ENCODE results near the gene LILRB5.
"Not testable (repeated sequence)": the region's sequence is repeated elsewhere in the genome, so short reads cannot be mapped to it uniquely, and the experiment has no call there.

- TF ChIP-seq CTCF (IDR thresholded peaks at IDR 0.05; ENCODE audit: insufficient read depth, low read length, poor library complexity, severe bottlenecking); EZH2phosphoT487 (conservative IDR thresholded peaks at IDR 0.05; ENCODE audit: low read length): not testable (repeated sequence)
Measured at GRCh38 chr19:54239491-54240371, 17.3 kb downstream of the LILRB5 start.
